HG03039 (cell line): ENCODE measurements around the gene EFNA3.
A peak's percentile ranks its signal among the peaks of the same experiment; 100 is the strongest.

Experiments
- ATAC-seq: cut with Tn5 transposase; IDR thresholded peaks from one replicate; pipeline ENCODE4 v1.9.1; 2021; ENCODE audit warnings: mild to moderate bottlenecking, moderate library complexity; ENCODE audit not compliant: unreplicated experiment

The EFNA3 gene

DNA sequence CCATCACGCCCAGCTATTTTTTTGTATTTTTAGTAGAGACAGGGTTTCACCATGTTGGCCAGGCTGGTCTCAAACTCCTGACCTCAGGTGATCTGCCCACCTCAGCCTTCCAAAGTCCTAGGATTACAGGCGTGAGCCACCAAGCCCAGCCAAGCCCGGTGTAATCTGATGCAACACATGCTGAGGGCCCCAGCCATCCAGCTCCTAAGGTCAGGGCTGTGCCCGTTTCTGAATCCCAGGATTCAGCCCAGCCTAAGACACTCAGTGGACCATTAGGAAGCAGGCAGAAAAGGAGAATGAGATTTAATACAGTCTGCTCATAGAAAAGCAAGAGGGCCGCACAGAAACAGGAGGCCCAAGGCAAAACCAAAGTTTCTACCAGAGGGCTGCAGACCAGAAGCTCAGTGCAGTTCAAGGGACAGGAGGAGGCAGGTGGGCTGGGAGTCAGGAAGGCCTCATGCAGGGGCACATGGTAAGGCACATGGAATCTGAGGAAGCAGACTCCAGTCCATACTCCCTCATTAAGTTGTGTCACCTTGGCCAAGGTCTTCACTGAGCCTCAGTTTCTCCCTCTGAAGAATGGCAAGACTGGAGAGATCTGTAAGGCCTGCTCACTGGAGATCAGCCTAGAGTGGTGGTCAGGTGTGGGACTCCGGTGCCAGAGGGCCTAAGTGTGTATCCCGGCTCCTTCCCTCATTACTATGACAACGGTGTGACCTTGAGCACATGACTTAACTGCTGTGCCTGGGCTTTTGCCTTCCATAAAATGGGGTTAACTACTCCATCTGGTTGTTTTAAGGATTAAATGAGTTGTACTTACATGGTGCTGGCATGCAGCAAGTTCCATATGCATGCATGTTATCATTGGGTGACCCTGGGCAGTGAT lies 29.9 kb upstream of the EFNA3 start:
- no peak for ATAC-seq

DNA sequence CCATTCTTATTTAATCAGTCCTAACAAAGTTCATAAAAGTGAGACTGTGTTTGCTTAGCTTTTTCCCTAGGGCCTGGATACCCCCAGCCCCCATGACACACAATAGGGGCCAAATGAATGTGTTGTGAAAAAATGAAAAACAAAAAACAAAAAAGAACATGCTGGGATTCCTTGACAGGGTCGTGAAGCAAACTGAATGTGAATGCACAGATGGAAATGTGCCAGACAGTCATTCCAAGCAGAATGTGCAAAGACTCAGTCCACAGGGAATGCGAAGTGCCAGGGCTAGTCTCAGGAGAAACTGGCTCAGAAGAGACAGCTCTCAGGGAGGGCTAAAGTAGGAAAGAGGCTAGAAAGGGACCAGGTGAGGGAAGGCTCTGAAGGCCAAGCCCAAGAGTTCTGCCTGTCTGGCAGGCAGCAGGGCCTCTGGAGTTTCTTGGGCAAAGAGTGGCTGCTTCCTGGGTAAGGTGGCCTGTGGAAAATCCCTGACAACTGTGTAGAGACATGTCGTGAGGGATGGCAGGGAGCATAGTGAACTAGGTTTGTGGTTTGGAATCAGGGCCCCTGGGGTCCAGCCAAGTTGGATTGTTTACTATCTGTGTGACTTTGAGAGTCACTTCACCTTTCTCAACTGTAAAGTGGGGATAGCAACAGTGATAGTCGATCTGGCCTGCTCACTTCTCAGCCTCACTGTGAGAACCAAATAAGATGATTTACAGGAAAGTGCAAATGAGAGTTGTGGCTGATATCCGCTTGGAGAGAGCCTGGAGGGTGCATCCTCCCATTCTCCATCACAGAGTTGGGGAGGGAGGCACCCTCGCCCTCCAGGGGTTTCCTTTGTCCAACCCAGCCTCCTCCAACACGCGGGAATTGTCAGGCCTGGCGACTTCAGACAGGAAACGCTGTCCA lies 28.7 kb upstream of the EFNA3 start:
- ATAC-seq = no peak

DNA sequence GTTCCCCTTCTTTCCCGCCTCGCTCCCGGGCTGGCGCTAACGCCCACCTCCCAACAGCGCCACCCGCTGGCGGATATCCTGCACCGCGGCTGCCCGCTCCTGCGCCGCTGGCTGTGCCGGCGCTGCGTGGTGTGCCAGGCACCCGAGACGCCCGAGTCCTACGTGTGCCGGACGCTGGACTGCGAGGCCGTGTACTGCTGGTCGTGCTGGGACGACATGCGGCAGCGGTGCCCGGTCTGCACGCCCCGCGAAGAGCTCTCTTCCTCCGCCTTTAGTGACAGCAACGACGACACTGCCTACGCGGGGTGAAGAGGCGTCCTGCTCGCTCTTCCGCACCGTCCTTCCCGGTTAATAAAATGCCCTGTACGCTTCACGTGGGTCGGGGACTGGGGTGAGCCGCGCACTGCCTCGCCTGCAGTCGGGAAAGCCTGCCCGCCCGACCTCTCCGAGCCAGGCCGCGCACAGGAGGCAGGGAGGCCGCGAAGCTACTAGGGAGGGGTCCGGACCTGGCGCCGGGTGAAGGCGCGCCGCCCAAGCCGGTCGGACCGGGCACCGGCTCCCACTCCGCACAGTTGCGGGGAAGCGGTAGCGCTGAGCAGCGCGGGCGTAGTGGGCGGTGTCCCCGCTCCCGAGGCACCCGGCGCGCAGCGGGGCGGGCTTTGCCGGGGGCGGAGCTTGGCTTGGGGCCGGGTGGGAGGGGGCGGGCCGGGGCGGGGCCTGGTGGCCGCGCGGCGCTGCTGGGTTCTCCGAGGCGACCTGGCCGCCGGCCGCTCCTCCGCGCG lies 27.9 kb upstream of the EFNA3 start, which contains the start of gene ADAM15:
Gene ADAM15 (plus strand): TSS at position 757 of the 782 bp plus-strand sequence. CDS start 71 bp downstream, outside the sequence.
- ATAC-seq = peak; percentile 46

DNA sequence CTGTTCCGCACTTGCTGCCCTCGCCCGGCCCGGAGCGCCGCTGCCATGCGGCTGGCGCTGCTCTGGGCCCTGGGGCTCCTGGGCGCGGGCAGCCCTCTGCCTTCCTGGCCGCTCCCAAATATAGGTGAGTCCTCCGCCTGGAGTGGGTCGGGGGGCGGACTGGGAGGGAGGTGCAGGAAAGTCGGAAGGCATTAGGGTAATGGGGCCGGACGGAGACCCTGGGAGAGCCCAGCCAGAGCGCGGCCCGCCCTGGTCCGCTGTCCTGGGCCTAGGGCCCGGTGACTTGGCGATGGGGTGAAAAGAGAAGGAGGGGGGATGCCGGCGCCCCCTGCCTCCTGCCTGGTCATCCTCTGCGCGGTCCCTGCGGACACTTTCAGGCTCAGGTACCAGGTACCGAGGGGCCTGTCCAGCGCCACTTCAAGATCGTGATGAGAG lies 27.3 kb upstream of the EFNA3 start:
- ATAC-seq = no peak

DNA sequence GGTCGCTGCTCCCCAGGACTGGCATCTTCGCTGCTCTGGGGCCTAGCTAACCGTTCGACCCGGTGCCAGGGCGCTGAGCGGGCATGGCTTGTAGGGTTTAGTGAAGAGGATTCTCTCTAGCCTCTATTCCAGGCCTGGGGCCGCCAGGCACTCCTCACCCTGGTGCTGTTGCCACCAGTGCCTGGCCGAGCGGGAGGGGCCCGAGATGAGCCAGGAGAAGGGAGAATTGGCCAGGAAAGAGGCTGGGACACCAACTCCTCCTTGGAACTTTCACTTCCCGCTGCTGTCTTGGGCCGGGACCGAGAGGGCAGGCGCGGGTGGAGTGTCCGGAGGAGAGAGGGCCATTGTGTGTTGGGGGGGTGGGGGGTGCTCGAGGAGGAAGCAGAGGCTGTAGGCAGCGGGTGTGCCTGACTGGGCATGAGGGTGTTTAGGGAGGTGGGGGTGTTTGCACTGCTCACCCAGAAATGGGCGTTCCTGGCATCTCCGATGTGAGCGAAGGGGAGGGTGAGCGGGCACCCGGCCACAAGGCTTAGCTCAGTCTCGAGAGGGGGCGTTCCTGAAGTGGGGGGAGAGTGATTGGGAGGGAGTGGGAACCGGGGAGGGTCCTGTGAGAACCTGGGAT lies 26.7 kb upstream of the EFNA3 start:
- ATAC-seq = no peak

DNA sequence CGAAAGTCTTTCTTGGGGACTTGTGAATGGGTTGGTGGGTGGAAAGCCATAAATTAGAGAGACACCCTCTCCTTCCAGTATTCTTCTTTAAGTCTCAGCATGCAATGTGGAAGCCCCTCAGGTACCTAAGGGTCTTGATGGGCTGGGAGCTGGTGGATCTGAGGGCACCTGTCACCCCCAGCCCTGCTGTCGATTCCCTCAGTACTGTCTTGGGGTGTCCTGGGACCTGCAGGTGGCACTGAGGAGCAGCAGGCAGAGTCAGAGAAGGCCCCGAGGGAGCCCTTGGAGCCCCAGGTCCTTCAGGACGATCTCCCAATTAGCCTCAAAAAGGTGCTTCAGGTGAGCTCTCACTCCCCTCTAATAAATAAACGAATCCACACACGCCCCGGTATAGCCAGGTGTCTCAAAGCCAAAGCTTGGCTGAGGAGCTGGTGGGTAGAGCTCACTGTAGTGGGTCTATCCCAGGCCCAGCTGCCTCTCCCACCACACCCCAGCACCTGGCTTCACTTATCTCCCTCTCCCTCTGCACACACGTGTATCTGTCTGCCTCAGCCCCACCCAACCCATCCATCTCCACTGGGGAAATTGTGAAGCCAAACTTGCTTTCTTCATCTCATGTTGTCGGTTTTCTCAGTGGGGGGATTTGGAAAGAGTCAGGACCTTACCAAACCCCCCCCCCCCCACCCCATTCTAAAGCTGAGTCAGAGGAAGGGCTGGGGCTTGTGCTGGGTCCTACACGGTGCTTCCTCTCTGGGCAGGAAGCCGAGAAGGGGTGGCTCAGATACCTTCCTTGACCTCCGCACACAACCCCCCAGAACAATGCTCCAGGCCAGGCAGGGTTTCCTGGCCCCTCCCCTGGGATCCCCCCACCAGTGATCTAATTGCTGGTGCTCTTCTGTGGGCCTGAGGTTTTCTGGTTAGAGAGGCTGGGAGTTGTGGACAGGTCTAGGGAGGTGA lies 25.9 kb upstream of the EFNA3 start:
- no peak for ATAC-seq

DNA sequence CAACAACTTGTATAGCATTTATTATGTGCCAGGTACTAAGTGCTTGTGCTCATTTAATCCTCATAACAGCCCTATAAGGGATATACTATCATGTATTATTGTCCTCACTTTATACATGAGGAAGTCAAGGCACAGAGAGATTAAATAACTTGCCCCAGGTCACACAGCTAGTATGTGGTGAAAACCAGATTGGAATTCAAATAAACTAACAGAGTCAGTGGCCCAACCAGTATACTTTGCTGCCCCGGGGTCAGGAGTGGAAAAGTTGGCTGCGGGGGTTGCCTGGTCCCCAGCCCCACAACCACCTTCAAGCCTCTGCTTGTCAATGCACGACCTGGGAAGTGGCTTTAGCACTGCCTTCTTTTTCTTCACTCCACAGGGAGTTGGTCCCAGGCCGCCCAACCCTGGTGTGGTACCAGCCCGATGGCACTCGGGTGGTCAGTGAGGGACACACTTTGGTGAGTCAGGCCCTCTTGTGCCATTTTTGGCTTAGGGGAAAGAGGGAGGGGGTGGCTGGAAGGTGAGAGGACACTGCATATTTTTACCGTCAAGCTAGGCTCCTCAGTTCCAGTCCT lies 25.0 kb upstream of the EFNA3 start:
- ATAC-seq = no peak

DNA sequence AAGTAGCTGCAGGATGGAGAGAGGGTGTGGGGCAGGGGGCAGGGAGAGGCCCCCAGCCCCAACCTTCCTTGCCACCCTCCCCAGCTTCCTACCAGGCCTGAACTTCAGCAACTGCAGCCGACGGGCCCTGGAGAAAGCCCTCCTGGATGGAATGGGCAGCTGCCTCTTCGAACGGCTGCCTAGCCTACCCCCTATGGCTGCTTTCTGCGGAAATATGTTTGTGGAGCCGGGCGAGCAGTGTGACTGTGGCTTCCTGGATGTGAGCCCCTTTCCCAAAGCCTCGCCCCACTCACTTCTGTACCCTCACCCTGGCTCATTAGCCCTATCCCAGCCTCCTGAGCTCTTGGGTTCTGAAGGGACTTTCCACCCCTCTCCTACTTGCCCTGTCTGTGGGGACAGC lies 21.5 kb upstream of the EFNA3 start:
- ATAC-seq = no peak

DNA sequence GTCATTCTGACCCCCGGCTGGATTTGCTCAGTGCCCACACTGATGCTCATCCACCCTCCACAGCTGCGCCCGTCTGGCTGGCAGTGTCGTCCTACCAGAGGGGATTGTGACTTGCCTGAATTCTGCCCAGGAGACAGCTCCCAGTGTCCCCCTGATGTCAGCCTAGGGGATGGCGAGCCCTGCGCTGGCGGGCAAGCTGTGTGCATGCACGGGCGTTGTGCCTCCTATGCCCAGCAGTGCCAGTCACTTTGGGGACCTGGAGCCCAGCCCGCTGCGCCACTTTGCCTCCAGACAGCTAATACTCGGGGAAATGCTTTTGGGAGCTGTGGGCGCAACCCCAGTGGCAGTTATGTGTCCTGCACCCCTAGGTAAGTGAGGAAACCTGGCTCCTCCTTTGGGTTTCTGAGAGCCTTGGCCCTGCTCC lies 20.8 kb upstream of the EFNA3 start:
- no peak for ATAC-seq

DNA sequence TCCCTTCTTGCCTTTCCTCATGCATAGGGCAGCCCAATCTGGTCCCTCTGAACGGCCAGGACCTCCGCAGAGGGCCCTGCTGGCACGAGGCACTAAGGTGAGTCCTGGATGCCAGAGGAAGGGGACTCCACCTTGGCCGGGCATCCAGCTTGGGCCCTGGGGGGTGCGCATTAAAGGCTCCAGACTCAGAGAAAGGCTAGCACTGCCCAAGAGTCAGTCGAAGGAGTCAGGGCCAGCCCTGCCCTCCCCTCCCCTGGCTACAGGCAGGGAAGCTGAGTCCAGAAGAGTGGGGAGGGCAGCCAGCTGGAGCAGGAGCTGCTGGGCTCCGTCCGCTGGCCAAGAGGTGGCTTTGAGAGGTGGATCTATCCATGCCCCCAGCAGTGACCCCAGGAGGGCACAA lies 17.9 kb upstream of the EFNA3 start:
- no peak for ATAC-seq

DNA sequence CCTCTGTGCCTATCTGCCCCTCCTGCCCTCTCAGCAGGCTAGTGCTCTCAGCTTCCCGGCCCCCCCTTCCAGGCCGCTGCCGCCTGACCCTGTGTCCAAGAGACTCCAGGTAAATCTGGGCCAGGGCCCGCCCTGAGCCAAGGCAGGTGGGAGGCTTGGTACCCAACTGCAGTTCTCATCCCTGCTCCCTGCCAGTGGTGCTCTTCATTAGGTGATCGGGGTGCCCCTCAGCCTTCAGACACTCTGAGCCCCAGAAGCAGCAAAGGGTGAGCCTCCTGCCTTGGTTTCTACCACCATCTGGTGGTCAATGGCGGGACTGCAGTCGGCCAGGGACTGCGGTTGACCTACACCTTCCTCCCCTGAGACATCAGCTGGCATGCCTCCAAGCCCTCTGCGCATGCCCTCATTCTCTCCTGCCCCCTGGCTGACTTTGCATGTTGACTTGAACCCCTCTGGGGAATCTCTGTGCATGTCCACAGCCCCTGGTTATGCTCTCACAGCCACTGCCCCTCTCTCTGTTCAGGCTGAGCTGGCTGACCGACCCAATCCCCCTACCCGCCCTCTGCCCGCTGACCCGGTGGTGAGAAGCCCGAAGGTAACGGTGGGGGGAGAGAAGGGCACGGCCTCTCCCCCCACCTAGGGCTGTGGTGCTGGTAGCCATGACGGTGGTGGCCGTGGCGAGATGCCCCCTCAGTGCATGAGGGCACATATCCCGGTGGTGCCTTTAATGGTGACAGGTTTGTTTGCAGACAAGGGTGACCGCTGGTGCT lies 17.1 kb upstream of the EFNA3 start:
- ATAC-seq = no peak

DNA sequence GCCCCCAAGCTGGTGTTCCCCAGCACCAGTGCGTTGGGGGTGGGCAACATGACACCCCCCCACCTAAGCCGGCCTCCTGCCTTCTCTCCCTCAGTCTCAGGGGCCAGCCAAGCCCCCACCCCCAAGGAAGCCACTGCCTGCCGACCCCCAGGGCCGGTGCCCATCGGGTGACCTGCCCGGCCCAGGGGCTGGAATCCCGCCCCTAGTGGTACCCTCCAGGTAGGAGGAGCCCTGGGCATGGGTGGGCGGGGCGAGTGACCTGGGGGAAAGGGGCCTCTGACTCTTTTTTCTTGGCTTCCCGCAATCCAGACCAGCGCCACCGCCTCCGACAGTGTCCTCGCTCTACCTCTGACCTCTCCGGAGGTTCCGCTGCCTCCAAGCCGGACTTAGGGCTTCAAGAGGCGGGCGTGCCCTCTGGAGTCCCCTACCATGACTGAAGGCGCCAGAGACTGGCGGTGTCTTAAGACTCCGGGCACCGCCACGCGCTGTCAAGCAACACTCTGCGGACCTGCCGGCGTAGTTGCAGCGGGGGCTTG lies 16.4 kb upstream of the EFNA3 start:
- no peak for ATAC-seq

DNA sequence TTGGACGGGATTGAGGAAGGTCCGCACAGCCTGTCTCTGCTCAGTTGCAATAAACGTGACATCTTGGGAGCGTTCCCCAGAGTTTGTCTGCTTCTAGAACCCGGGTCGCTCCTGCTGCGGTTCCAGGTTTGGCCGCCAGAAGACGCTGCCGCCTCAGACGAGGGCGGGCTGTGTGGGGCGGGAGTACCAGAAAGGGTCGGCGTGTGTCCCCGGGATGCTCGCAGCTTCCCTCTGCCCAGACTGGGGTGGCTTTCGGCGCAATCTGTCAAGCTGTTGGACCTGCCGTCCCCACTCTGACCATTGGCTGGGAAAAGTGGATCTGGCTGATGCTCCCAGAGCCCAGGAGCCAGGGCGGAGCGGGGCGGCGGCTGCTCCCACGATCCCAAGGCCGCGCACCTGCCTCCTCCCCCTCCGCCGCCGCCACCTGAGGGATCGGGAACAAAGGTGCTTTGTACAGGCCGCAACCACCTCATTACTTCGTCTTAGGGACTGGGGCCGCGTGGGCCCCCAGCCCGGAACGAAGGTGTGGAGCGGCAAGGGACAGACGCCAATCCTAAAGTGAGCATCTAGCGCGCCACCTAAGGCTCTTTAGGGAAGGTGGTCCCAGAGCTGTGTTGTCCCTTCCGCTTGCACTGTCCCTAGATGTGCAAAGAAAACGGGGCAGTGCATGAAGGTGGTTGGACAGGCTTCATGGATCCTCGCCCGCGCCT lies 15.8 kb upstream of the EFNA3 start:
- ATAC-seq = no peak

DNA sequence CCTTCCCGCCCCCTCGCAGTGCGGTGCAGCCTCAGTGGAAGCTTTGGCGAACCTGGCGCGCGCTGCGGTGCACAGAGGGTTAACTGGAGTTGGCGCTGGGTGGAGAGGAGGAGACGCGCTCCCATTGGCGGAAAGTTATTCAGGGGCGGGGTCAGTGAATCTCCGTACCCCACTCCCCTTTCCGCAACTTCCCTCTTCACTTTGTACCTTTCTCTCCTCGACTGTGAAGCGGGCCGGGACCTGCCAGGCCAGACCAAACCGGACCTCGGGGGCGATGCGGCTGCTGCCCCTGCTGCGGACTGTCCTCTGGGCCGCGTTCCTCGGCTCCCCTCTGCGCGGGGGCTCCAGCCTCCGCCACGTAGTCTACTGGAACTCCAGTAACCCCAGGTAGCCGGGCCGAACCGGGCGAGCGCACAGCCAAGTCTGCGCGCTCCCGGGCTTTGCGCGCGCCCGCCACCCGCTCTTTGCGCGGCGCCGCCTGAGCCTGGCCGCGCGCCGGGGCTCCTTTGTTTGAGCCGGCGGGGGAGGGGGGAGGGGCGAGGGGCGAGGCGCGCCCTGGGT lies 15.0 kb upstream of the EFNA3 start, which contains the start of gene EFNA4:
Gene EFNA4 (plus strand): TSS at position 191 of the 561 bp plus-strand sequence. CDS start 84 bp downstream, at position 275.
- ATAC-seq = peak; percentile 72

DNA sequence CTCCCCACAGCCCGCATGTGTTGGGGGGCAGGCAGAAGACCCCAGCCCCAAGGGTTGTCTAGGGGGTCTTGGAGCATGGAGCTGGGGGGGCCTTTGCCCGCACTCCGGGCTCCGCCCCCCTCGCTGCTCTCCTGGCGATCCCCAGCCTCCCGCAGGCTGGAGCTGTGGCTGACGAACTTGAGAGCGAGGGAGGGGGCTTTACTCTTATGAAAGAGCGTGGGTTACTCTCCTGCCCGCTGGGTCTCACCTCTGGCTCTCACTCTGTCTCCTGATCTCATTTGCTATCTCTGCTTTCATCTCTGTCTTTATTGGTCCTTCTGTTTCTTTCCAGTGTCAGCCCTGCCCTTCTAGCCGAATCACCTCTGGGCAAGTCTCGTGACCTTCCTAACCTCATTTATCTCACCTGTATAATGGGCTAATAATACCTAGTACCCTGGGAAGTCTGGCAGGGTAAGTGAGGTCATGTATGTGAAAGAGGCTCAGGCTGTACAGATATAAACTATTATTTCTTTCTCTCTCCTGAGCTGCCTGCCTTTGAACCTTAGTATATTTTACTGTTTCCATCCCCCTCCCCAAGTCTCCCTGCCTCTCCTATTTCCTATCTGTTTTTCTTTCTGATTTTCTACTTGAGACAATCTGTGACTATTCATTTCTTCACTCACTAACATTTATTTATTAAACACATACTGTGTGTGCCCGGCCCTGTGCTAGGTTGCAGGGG lies 14.4 kb upstream of the EFNA3 start:
- ATAC-seq = no peak

DNA sequence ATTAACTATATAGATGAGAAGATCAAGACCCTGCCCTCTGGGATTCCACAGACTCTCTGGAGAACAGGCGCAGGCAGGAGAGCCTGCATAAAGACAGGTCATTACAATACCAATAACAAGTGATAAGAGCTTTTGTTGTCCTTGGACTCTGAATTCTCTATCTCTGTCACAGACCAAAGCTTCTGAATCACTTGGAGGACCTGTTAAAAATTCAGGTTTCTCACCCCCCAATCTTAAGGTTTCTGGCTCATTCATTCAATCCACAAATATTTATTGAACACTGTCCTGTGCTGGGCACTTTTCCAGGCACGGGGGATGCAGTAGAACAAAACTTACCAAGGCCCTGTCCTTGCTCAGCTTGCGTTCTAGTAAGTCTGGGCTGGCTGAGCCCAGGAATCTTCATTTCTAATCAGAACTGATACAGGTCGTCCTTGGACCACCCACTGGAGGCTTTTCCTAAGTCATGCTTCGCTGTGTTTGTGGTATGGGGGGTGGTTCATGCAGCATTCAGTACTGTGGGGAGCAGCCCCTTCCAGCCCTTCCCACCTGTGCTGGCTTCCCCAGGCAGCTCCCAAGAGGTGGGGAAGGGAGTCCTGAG lies 13.7 kb upstream of the EFNA3 start:
- ATAC-seq = no peak
